ENCODE data around the gene SMAD6. TPM values are rescaled to one million over a fixed set of nuclear protein-coding genes. Genes with fewer than 3 reads are reported as not detected.
A peak's percentile ranks its signal among the peaks of the same experiment; 100 is the strongest.

Gene SMAD6
- total and polyA plus RNA-seq, 2 of the 4 experiments (the other 2 are of a cell fraction), result 4.8 to 8.5 TPM

DNA sequence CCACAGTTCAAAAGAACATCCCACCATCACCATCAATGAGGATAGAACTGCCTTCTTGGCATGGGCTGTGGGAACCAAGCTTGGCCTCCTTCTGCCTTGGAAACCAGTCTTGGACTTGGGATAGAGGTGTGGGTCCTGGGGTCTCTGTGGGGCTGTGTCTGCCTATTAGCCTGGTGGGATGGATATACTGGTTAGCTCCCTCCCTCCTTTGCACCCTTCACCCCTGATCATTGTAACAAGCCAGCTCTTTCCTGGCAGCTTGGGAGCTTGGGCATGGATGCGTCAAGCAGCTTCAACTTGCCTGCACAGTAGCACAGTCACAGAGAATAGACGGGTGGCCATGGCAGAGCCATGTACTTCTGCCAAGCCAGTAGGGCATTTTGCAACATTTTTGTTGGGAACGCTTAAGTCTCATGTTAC lies 65.2 kb downstream of the SMAD6 start:
- ChIA-PET POLR2A (ENCODE audit: unreplicated experiment) (no interaction called here), CTCF (no interaction called here)
- H2AFZ ChIP-seq (replicated peaks; ENCODE audit: low read length, poor library complexity), result no peak overlapping the region
- peaks cover 15 to 85% of the 10 kb centered on the region in 2 experiments for H3K79me1 ChIP-seq (ENCODE audit: low read depth in 1 of 2, low read length in 2 of 2)
- peak overlapping the region; percentile 13; the same call in 1 of the 2 replicates for H2BK120ac ChIP-seq (ENCODE audit: low read depth, low read length)
- H4K91ac ChIP-seq (ENCODE audit: insufficient read depth, low read depth, low read length), result peak overlapping the region; percentile 3; the same call in 1 of the 2 replicates
- H2AK9ac ChIP-seq (replicated peaks; ENCODE audit: low read depth, low read length, poor library complexity), result no peak overlapping the region
- H3K4me1 ChIP-seq (ENCODE audit: control insufficient read depth, insufficient read depth, low read length), result peaks cover 54% of the 10 kb centered on the region
- peak overlapping the region; percentile 14; the same call in 1 of the 2 replicates for H4K5ac ChIP-seq (ENCODE audit: low read depth, low read length)
- H2BK5ac ChIP-seq (ENCODE audit: low read depth, low read length, poor library complexity, severe bottlenecking), result peak overlapping the region; percentile 1
- peaks cover 11% of the 10 kb centered on the region for H4K20me1 ChIP-seq (ENCODE audit: insufficient read depth, low read length)
- no peak overlapping the region for H3K9ac ChIP-seq (ENCODE audit: low read depth, low read length)
- no peaks in the 10 kb centered on the region for H3K9me3 ChIP-seq (ENCODE audit: control insufficient read depth, insufficient read depth, low read length)
- 0 out of 2 replicates have a peak, but pooled peaks cover 2% of the 10 kb centered on the region for H3K36me3 ChIP-seq (ENCODE audit: control insufficient read depth, insufficient read depth, low read length)
- WGBS, 2 experiments (ENCODE audit: extremely low coverage in 2 of 2, insufficient read length in 1 of 2), result 79% methylated on average over 2 of the region's 3 CpGs; no CpG with 5 or more reads in 1 of the 2 experiments
- peak overlapping the region in 1 of 2 experiments; percentile 7; a peak in 1 of 4 replicates for H4K8ac ChIP-seq (ENCODE audit: low read depth in 2 of 2, low read length in 2 of 2)
- H3K4me3 ChIP-seq (ENCODE audit: insufficient read depth, low read depth, low read length), result no peak overlapping the region
- peak overlapping the region; percentile 41; the same call in 1 of the 2 replicates for H2AK5ac ChIP-seq (ENCODE audit: low read depth, low read length)
- intact Hi-C loops (cut with micrococcal nuclease), result no loop called here
- no TSS peak for BruUV-seq (replicated peaks)
- peak overlapping the region; percentile 18; the same call in 2 of the 3 replicates for H2BK15ac ChIP-seq (ENCODE audit: low read depth, low read length)
- no peak overlapping the region for H2BK20ac ChIP-seq (ENCODE audit: low read depth, low read length)
- TF ChIP-seq FOS (IDR thresholded peaks at IDR 0.05; ENCODE audit: low read depth, low read length) (no peak), NFE2L2 (IDR thresholded peaks at IDR 0.05; ENCODE audit: low read depth, low read length) (no peak), CHD1 (IDR thresholded peaks at IDR 0.05; ENCODE audit: low read depth, low read length) (no peak), MAZ (IDR thresholded peaks at IDR 0.05; ENCODE audit: borderline replicate concordance, low read depth, low read length) (no peak), USF2 (IDR thresholded peaks at IDR 0.05; ENCODE audit: low read depth, low read length) (no peak), SMC3 (IDR thresholded peaks at IDR 0.05; ENCODE audit: low read depth, low read length) (no peak), MAFK (IDR thresholded peaks at IDR 0.05; ENCODE audit: low read depth, low read length) (no peak), POLR2A (IDR thresholded peaks at IDR 0.05; ENCODE audit: low read depth, low read length) (no peak), RAD21 (IDR thresholded peaks at IDR 0.05; ENCODE audit: low read length) (no peak)
- TF ChIP-seq, protein P1, sequence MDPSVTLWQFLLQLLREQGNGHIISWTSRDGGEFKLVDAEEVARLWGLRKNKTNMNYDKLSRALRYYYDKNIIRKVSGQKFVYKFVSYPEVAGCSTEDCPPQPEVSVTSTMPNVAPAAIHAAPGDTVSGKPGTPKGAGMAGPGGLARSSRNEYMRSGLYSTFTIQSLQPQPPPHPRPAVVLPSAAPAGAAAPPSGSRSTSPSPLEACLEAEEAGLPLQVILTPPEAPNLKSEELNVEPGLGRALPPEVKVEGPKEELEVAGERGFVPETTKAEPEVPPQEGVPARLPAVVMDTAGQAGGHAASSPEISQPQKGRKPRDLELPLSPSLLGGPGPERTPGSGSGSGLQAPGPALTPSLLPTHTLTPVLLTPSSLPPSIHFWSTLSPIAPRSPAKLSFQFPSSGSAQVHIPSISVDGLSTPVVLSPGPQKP (IDR thresholded peaks at IDR 0.05; ENCODE audit: borderline replicate concordance, low read depth, low read length), result no peak
- TF ChIP-seq, protein P2, sequence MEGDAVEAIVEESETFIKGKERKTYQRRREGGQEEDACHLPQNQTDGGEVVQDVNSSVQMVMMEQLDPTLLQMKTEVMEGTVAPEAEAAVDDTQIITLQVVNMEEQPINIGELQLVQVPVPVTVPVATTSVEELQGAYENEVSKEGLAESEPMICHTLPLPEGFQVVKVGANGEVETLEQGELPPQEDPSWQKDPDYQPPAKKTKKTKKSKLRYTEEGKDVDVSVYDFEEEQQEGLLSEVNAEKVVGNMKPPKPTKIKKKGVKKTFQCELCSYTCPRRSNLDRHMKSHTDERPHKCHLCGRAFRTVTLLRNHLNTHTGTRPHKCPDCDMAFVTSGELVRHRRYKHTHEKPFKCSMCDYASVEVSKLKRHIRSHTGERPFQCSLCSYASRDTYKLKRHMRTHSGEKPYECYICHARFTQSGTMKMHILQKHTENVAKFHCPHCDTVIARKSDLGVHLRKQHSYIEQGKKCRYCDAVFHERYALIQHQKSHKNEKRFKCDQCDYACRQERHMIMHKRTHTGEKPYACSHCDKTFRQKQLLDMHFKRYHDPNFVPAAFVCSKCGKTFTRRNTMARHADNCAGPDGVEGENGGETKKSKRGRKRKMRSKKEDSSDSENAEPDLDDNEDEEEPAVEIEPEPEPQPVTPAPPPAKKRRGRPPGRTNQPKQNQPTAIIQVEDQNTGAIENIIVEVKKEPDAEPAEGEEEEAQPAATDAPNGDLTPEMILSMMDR (conservative IDR thresholded peaks at IDR 0.05; ENCODE audit: low read depth, low read length), result no peak
- H3K23ac ChIP-seq (ENCODE audit: low read depth, low read length), result no peak overlapping the region
- in situ Hi-C loops (cut with MboI; ENCODE audit: low sequenced_read_pairs), result loop anchor here (5.0 kb wide), 1 partner anchor 150 kb away; no protein-coding TSS in a partner anchor
- no peak for DNase-seq
- no peak overlapping the region for H3K4me2 ChIP-seq (ENCODE audit: low read depth, low read length)
- no peak for ATAC-seq (ENCODE audit: low read depth)
- H3K27ac ChIP-seq (ENCODE audit: insufficient read depth, low read length), result 0 out of 2 replicates have a peak overlapping the region, but pooled peaks have one; percentile 24
- H3K14ac ChIP-seq (replicated peaks; ENCODE audit: low read depth, low read length), result peak overlapping the region; percentile 15; the same call in 1 of the 2 replicates
- no peak overlapping the region for H3K18ac ChIP-seq (ENCODE audit: low read depth, low read length)
- dilution Hi-C loops (cut with HindIII; ENCODE audit: low sequenced_read_pairs, unreplicated experiment), result no loop called here
- no peaks in the 10 kb centered on the region for H3K27me3 ChIP-seq (ENCODE audit: control insufficient read depth, insufficient read depth, low read length)
- H3K4ac ChIP-seq (ENCODE audit: low read depth, low read length), result peak overlapping the region; percentile 55; the same call in 1 of the 2 replicates
- H3K56ac ChIP-seq (ENCODE audit: extremely low read depth, insufficient read depth, low read length), result no peak overlapping the region
- peaks cover 44% of the 10 kb centered on the region for H3K9me1 ChIP-seq (ENCODE audit: insufficient read depth, low read length)

Data from IMR-90 (cell line).